Raji (cell line): ENCODE results near the gene DHCR24.

Experiments used
- POLR2A ChIP-seq: IDR thresholded peaks from 2 replicates; pipeline ENCODE4 v1.6.1; 2011; ENCODE audit warnings: low read depth, low read length, control low read depth; ENCODE audit not compliant: insufficient read depth

The DHCR24 gene

DNA sequence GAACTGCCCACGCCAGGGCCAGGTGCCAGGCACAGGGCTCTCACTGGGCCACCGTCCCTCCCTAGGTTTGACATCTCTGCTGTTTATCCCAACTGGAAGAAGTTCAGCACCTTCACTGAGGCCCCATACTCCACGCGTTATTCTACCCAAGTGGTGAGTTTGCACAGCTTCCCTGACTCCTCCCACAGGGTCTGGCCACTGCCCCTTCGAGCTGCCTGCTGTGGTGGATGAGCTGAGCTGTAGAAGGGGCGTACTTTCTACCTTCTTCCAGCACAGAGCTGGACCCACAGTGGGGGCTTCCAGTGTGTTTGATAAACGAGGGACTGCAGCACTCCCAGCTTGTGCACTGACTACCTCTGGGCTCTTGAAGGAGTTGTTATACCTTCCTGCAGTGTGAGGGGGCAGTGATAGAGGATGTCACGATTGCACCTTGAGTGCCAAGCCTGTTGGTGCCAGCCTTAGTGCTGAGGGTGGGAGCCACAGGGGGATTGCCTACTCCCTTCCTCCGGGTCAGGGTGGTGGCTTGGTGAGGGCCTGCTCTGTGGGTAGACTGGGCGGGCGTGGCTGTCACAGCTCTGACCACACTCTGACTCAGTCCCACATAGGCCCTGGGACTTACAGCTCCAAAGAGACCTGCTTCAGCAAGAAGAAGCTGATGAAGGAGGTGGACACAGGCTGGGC is 79.9 kb downstream of the DHCR24 start:
- no peak for TF ChIP-seq POLR2A

DNA sequence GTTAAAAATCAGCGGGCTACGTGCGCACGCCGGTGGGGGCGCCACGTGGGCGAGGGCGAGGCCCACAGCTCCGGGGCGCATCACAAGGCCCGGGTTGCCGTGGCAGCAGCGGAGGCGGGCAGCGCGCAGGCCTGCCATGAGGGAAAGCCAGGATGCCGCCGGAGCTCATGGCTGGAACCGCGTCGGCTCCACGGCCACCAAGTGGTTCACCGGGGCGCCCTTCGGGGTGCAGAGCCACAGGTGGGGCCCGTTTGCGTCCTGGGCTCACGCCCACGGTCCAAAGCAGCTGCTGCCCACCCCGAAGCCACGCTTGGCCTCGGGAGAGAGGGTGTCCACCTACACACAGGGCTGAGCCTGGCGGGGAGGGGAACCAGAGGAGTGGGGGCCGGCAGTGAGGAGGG is 81.0 kb downstream of the DHCR24 start:
- TF ChIP-seq POLR2A = no peak

DNA sequence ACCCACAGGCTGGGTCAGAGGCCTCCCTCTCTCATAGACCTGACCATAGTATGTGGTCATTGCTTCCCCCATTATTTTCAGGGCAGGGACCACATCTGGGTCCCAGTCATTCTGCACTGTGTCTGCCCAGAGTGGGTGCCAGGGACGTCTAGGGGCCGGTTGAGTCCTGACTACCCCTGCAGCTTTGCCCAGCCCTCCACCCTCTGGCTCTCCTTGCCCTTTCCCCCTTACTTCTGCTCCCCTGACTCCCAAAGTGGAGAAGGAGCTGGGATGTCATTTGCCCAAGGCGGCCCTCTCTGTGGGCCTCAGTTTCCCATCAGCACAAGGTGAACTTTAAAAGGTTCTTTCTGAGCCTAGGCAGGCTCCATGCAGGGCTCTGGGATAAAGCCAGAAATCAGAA is 81.5 kb downstream of the DHCR24 start:
- TF ChIP-seq POLR2A = no peak

DNA sequence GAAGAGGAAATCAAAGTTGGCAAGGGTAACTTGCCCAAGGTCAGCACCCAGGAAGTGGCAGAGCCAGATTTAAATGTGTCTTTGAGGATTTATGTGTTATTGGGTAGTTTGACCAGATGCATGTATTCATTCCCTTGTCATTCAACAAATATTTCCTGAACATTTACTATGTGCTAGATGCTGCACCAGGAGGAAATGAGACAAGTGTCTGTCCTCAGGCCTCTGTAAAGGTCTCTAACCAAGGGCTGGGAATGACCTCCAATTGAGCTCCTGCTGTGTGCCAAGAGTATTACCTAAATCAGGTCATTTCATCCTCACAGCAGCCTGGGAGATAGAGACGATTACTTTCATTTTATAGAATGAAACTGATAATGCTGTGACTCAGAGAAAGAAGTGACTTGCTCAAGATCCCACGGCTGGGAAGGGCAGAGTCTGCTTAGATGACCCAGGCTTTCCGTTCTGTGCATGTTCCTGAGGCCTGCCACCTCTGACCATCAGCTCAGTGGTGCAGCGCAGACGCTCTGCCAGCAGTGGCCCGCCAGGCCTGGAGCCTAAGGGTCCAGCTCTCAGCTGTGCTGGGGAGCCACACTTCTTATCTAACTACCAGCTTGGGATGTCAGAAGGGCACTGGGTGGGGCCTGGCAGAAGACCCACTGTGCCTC is 82.4 kb downstream of the DHCR24 start:
- TF ChIP-seq POLR2A = no peak

DNA sequence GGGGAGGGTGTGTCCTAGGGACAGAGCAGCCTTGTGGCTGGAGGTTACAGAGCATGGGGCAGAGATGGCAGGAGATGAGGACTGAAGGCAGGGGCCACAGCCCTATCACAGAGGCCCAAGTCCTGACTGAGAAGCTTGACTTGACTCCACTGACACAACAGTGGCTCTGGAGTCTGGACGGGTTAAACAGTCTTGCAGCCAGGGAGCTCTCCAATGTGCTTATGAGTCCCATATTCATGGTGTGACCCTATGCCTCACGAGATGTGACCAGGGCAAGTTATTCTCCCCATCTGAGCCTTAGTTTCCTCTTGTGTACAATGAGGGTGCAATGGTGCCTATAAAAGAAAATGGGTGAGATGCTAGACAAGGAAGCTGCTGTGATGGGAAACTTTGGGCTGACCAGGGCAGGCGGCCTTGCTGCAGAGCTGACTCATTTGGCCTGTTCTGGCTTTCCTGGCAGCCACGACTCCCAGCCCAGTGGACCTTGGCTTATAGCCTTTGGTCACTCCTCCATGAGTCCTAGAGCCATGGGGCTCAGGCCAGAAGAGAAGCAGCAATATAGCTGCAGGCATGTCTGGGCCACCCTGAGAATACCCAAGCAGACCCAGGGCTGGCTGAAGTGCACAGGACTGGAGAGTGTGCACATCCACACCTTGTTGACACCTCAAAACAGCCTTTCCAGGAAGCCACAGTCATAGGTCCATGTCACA is 83.1 kb downstream of the DHCR24 start:
- no peak for TF ChIP-seq POLR2A

DNA sequence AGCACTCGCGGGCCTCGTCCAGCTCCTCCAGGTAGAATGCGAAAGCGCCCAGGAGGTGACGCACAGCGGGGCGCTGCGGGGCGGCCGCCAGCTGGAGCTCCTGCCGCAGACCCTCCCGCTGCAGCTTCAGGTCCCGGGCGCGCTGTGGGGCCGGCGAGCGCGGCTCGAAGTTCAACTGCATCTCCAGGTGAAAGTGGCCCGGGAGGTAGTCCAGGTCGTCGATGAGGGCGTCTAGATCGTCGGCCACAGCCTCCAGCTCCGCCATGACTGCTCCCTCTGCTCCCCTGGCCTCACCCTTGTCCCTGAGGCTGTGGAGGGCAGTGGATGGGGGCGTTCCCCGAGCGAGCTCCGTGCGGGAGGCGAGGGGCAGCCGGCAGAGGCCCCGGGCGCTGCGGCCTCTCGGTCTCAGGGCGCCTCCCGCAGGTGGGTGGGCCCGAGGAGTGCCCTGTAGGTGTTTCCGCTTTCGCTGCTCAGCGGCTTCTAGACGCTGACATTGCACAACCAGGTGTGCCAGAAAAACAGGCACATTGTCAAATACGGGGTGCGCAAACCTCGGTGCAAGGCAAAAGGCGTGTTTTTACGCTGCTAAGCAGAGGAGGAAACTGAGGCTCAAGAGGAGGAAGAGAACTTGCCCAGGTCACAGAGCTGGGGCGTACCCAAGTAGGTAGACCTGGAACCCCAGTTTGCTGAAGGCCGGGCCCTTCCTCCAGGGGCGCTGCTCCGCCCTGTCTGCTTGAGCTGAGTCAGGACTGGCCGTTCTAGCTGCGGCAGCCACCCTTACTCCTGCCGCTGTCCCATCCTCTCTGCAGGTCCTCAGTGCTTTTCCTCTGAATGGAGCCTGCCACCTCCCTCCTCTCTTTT is 85.9 kb downstream of the DHCR24 start, which contains the start of gene TTC22:
Gene TTC22, minus strand, starts transcription at position 425 of the 861 bp plus-strand sequence. Its CDS starts 160 bp downstream, at position 265.
- TF ChIP-seq POLR2A = no peak

DNA sequence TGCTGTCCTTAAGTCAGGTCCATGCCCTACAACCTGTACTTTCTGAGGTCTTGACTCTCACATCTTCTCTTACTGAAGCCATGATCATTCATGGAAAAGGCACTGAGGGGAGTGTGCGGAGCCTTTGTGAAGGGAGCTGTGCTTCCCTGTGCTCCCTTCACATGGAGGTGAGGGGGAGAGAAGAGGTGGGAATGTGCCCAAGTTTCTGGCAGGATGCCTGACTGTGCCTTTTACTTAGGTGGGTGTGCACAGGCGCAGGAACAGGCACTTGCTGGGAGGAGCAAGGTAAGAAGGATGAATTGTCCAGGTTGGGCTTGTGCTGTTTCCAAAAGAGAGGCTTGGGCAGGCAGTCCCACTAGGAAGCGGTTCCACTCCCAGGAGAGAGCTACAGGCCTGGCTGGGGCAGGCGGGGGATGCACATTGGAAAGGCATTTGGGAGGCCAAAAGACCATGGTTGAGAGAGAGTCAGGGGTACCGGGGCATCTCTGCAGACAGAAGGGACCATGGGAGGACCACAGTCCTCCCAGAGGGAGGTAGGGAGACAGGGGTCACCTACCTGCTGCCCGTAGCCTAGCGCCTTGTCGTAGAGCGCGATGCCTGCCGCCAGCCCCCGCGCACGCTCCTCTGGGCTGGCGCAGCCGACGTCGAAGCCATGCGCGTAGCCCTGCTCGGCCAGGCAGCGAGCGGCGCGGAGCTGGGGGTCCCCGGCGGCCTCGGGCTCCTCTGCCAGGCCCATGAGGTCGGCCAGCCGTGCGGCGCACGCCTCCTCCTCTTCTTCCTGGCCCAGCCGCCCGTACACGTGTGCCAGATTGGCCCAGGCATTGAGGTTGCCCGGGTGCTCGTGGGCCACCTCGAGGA is 86.7 kb downstream of the DHCR24 start:
- TF ChIP-seq POLR2A = no peak
